Nucleus accumbens (tissue), 56 donors: ENCODE data around the gene ATP4B.
"Not testable (repeated sequence)": the region's sequence is repeated elsewhere in the genome, so short reads cannot be mapped to it uniquely, and the experiment has no call there.

ENCODE experiments used
- DNase-seq, 56 donors: peaks; one replicate each; lab custom pipeline; 2025; lab: John Stamatoyannopoulos, UW

ATP4B gene

GRCh38 chr13:113628291-113629270, 29.4 kb downstream of the ATP4B start:
- DNase-seq, result no peak

GRCh38 chr13:113627136-113627535, 30.9 kb downstream of the ATP4B start:
- no peak for DNase-seq

GRCh38 chr13:113625965-113626721, 31.9 kb downstream of the ATP4B start:
- no peak for DNase-seq

GRCh38 chr13:113624640-113625304, 33.2 kb downstream of the ATP4B start:
- not testable (repeated sequence) for DNase-seq

- DNase-seq, result no peak
Measured at GRCh38 chr13:113624235-113624587, 33.8 kb downstream of the ATP4B start.

- DNase-seq, result no peak
Measured at GRCh38 chr13:113623491-113624234, 34.3 kb downstream of the ATP4B start.

GRCh38 chr13:113622791-113623490, 35.1 kb downstream of the ATP4B start:
- no peak for DNase-seq

GRCh38 chr13:113621986-113622550, 35.9 kb downstream of the ATP4B start:
- DNase-seq, result not testable (repeated sequence)

GRCh38 chr13:113621498-113621897, 36.5 kb downstream of the ATP4B start:
- DNase-seq, result peak in 1 of 56 donors; percentile 11

- no peak for DNase-seq
Measured at GRCh38 chr13:113621046-113621445, 37.0 kb downstream of the ATP4B start.

GRCh38 chr13:113620036-113620796, 37.8 kb downstream of the ATP4B start:
- DNase-seq, result no peak

- no peak for DNase-seq
Measured at GRCh38 chr13:113618455-113618854, 39.5 kb downstream of the ATP4B start.

- no peak for DNase-seq
Measured at GRCh38 chr13:113617961-113618360, 40.0 kb downstream of the ATP4B start.

GRCh38 chr13:113616991-113617749, 40.8 kb downstream of the ATP4B start:
- DNase-seq, result peak in 18 of 56 donors; percentile 6 to 69 (median 20)

GRCh38 chr13:113616281-113616906, 41.6 kb downstream of the ATP4B start:
- DNase-seq, result no peak

- no peak for DNase-seq
Measured at GRCh38 chr13:113613789-113614379, 44.1 kb downstream of the ATP4B start.

GRCh38 chr13:113612607-113613006, 45.4 kb downstream of the ATP4B start:
- no peak for DNase-seq
